Superior temporal gyrus (tissue), 1 donor: ENCODE results near the gene PPEF2.

Experiments used
- DNase-seq: peaks from one replicate; pipeline ENCODE4 v3.0.0-alpha.2; 2016; ENCODE audit errors: extremely low spot score

PPEF2 gene

DNA sequence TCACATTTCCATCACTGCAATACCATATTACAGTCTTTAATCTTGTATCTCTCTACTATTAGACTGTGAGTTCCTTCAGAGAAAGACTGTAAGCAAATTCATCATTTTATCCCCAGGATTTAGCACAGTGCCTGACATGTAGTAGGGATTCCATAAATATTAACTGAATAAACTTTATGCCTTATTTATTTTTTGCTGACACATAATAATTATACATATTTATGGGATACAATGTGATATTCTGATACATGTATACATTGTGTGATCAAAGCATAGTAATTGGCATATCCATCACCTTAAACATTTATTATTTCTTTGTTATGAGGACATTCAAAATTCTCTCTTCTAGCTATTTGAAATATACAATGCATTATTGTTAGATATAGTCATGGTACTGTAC lies 3.7 kb downstream of the PPEF2 start:
- no peak for DNase-seq

DNA sequence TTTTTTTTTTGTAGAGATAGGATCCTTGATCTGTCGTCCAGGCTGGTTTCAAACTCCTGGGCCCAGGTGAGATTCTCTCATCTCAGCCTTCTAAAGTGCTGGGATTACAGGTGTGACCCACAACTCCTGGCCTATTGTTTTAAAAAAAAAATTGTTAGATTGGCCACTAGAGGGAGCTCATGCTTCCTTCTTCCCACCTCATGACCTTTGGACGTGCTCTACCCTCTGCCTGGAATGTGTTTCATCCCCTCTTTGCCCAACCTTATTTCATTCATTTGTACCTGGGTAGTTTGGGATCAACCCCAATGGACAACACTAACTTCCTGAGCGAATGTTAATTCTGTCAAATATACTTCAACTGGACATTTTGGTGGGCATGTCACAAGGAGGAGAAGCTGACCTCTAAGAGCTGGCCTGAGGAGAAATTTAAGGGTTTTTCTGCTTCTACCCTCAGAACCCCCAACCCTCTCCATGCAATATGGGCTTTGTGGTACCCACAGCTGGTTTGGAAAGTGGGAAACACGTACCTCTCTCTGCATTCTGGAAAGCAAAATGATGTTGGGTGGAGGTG lies 6.4 kb downstream of the PPEF2 start:
- peak; percentile 30 for DNase-seq

DNA sequence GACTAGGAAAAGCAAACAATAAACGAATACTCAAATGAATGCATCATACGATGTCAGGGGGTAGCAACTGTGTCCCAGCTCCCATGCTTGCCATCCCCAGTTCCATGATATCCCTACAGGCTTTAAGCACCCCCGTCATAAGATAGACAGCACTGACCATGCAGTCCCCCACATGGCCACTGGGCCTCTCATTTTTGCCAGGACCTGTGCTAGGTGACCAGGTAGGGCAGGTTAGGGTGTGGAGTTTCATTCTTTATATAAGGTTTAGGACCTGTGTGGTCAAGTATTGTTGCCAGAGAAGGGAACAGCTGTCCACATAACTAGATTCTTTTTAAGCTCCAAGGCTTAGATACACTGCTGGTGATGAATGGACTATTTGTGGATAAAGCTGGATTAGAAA lies 9.7 kb downstream of the PPEF2 start:
- no peak for DNase-seq

DNA sequence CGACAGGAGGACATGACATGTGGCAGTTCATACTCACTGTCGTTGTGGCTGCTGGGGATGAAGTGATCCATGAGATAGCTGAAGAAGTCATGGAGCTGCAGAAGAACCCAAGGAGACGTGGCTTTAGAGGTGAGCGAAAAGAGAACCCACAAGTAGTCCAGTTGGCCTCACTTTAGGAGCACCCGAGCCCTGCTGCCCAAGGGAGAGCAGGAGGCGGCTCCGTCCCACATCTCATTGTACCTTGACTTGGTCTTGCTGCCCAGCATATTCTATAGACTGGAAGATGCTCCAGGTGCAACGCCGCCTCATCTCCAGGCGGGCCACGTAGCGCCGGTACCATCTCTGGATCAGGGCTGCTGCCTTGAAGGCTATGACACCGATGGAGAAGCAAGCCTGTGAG lies 10.6 kb downstream of the PPEF2 start:
- no peak for DNase-seq

DNA sequence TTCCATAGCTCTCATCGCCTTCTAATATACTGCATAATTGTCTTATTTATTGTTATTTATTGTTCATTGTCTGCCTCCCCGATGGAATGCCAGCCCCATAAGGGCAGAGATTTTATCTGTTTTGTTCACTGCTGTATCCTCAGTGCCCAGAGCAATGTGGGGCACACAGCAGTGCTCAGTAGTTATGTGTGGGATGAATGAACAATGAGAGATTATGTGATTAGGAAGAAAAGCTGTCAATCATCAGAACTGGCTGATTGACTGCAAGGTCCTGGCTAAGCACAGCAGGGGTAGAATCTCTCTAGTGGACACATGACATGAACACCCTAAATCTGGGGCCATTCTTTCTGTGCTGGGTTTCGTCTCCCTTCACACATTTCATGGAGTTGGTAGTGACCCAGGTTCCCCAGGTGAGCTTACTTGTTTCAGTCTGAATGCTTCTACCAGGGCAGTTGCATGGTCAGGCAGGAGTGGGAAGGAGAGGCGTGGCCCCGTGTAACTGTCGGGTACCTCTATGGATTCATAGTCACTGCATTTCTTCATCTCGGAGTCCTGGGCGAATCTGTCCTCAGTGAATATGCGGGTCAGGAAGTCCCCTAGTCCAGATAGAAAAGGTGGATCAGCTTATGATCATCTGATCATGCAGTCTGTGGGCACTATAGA lies 12.6 kb downstream of the PPEF2 start:
- DNase-seq, result no peak

DNA sequence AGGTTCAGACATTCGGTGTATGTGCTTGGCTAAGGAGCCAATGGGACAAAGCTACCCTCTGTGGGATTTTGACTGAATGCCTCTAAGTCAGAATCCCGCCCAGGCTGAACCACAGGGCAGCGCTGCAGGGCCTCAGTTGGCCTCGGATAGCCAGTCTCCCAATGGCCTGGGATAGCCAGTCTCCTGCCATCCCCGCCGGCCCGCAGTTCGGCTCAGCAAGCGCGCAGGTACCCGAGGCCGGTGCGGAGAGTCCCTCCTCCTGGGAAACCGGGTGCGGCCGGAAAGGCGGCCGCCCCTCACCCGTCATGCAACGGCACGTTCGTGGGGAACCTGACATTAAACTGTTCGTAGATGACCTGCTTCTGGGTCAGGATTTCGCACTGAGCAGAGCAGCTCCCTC lies 16.1 kb downstream of the PPEF2 start:
- DNase-seq, result no peak

DNA sequence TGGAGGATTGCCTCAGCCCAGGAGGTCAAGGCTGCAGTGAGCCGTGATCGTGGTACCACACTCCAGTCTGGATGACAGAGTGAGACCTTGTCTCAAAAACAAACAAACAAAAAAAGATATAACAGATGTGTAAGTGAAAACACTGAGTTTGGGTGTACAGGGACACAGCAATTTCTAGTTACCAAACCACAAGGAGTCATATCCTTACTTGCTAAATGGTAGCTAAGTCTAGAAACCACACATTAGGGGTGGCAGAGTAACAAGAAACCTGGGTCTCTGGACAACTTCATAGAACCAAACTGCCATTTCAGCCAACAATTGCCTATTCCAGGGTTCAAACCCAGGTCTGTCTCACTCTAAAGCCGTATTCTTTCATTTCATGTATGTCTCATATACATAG lies 20.8 kb downstream of the PPEF2 start:
- DNase-seq, result no peak

DNA sequence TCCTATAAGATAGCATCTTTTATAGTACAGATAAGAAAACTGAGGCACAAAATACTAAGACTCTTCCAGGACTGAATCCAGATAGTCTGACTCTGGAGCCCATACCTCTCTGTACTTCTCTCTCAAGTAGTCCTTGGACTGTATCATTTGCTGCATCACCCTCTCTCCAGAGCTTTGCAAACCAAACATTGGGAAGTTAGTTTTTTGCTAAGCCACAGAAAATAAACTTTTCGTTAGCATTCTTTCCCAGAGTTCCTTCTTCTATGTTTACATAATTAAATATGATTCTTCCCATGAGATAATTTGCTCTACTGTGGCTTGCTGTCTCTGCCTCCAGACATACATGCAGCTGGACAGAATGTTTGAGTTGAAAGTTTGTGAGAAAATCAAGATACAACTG lies 22.0 kb downstream of the PPEF2 start:
- DNase-seq, result no peak

DNA sequence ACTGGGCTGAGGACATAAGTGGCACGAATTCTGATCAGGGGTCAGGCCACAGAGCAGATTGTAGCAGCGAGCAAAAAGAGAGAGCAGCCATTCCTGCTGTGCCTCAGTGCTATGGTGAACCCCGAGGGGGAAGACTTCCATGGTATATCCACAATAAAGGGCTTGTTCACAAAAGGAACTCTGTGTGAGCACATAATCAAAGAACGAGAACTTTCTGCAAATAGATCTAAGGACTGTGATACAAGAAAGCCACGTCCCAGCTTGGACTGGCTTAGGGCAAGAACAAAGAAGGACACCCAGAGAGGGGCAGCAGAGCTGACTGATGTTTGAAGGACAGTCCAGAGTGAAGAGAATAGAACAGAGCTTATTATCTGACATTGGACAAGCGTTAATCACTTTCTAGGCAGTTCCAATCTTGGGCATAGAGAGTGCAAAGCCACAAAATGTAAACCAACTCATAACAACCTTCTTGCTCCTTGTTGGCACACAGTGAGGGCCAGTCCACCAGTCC lies 24.0 kb downstream of the PPEF2 start:
- DNase-seq, result no peak

DNA sequence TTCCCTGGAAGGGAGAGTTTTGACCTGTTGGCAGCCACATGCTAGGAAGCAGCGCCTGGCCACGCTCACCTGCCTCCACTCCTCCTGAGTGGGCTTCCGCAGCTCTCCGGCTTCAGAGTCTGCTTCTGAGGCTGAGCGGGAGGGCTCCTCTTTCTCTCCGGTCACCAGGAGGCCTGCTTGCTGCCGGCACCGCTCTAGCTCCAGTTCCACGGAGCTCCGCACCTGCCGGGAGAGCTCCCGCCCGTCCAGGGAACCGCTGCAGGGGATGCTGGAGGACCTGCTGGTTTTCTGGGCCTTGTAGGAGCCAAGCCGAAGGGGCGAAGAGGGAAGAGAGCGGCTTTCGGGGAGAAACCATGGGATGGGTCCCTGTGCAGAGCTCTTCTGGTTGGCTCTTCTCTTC lies 26.0 kb downstream of the PPEF2 start:
- DNase-seq, result no peak

DNA sequence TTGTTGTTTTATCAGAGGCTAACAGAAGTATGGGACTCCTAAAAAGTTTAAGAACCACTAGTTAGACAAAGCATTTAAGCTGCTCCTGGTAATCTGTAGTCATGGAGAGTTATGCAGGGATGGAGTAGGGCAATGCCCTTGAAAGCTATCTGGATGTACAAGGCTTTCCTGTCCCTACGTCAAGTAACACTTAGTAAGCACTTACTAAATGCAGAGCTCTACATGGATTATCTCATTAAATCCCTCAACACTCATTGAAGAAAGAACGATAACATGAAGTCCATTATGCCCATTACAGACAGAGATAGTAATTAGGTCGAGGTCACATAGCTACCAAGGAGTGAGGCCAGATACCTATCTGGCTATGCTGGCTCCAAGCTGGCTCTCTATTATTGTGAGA lies 33.2 kb downstream of the PPEF2 start:
- DNase-seq, result no peak

DNA sequence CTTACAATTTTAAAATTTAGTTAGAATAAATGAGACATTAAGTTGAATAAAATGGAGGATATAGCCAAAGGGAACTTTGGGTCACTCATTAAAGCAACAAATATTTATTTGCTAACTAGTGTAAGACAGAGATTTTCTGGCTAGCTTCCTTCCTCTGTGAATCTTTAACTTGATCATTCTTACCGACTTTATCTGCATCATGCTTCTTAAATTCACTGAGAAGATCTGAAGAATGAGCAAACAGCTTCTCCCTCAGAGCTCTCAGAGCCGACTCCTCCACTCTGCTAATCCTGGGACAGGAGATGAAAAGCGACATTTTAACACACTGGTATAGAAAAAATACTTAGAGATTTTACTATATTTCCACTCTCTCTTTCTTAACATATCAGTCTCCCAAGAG lies 35.1 kb downstream of the PPEF2 start:
- no peak for DNase-seq

DNA sequence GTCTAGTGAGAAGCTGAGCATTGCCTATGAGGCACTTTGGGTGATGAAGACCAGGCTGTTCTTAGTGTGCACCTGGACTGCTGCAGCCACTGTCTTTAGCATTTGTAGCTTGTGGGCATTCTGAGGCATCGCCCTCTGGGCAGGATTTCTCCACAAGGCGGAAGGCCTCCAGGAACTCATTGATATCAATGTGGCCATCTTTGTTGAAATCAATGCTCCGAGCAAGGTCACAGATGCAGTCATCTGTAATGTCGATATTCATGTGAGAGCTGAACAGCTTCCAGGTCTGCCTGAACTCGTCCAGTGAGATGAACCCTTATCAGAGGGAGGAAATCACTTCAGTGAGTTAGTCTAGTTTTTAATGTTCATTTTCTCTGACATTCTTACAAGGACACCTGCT lies 41.6 kb downstream of the PPEF2 start:
- DNase-seq, result no peak

DNA sequence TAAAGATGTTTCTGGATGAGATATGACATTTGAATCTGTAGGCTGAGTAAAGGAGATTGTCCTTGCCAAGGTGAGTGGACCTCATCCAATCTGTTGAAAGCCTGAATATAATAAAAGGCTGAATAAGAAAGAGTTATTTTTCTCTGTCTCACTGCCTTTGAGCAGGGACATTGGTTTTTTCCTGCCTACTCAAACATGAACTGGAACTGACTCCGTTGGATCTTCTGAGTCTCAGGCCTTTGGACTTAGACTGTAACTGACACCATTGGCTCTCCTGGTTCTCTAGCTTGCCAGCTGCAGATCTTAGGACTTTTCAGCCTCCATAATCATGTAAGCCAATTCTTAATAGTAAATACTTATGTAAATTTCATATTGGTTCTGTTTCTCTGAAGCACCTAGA lies 43.5 kb downstream of the PPEF2 start:
- DNase-seq, result no peak

DNA sequence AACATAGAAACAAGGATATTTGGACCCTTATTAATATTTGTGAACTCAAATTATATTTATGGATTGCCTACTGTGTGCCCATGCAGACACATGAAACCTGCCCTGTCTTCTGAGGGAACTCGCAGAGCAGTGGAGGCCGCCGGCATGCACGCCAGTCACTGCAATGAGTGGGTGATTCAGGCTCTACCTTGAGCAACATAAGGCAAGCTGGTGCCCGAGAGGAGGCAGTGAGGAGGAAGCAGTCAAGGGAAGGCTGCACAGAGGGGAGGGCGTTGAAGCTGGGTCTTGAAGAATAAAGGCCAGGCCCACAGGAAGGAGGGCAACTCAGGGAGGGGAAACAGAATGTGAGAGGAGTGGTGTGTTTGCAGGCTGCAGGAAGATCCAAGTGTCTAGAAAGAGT lies 52.8 kb downstream of the PPEF2 start:
- no peak for DNase-seq

DNA sequence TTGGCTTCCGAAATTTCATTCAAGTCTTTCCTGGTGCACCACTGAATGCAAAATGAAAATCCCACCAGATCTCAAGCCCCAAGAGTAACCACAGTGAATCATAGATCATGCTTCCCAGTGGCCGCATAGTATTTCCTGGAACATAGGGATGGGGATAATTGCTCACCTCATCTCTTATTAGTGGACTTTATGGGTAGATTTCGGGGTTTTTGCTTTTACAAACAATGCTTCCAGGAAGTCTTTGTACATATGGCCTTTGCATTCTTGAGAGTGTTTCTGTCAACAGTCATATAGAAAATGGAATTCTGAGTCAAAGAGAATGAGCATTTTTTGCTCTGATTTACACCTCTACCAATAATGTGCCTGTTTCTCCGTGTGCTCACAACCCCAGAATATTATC lies 53.4 kb downstream of the PPEF2 start:
- DNase-seq, result no peak

DNA sequence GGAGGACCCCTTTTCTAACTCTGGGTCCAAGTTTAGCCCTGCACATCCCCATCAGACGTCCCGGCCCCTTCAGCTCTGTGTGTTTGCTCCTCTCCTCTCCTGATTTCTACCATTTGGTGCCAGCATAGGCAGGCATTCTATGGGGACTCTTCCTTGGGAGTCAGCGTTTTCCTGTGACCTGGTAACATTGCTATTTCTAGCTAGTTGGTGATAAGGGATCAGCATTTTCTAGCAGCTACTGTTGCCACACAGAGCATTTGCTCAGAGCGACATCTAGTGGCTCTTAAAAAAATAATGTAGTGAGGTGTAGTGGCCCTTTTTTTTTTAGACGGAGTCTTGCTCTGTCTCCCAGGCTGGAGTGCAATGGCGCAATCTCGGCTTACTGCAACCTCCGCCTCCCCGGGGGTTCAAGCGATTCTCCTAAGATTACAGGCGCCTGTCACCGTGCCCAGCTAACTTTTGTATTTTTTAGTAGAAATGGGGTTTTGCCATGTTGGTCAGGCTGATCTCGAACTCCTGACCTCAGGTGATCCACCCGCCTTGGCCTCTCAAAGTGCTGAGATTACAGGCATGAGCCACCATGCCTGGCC lies 54.0 kb downstream of the PPEF2 start:
- DNase-seq, result peak; percentile 82

DNA sequence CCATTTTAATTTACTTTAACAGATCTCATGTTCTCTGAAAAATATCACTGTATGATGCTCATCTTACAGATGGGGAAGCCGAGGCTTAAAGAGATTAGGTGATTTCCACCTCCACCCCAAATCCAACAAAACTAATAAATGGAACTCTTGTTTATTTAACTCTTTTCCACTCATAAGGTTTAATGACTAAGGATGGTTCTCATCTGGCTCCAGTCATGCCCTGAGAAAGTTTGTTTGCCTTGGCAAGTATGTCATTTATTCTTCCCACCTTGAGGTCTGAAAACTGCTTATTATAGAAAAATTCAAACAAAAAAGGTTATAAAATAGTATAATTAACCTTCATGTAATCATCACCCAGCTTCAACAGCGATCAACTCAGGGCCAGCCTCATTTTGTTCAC lies 56.3 kb downstream of the PPEF2 start:
- DNase-seq, result no peak

DNA sequence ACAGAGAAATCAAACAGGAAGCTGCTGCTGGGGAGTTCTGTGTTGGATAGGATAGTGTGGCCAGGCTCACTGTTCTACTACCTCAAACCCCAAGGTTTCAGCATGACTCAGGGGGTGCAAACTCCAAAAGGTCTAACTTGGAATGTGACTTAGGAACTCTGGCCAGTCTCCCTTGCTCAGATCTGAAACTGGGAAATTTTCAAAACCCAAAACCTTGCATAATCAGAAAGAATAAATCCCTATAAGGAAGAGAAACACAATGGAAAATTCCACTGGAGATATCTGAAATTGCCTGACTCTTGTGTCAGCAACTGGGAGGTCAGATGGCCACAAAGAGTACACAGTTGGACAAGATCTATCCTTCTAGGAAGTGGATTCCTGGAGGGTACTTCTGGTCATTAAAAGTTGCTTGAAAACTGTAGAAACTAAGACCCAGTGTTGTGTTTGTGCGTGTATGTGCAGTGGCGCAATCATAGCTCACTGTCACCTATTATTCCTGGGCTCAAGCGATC lies 58.0 kb downstream of the PPEF2 start:
- no peak for DNase-seq

DNA sequence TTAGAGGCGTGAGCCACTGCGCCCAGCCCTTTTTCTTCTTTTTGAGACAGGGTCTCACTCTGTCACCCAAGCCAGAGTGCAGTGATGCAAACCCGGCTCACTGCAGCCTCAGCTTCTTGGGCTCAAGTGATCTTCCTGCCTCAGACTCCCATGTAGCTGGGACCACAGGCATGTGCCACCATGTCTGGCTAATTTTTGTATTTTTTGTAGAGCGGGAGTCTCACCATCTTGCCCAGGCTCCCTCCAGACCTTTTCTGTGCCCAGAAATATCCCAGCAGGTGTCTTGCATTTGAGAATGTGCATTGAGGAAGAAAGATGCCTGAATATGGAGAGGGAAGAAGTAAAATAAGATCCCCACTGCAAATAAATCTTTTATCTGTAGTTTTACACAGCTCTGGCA lies 58.7 kb downstream of the PPEF2 start:
- DNase-seq, result no peak

DNA sequence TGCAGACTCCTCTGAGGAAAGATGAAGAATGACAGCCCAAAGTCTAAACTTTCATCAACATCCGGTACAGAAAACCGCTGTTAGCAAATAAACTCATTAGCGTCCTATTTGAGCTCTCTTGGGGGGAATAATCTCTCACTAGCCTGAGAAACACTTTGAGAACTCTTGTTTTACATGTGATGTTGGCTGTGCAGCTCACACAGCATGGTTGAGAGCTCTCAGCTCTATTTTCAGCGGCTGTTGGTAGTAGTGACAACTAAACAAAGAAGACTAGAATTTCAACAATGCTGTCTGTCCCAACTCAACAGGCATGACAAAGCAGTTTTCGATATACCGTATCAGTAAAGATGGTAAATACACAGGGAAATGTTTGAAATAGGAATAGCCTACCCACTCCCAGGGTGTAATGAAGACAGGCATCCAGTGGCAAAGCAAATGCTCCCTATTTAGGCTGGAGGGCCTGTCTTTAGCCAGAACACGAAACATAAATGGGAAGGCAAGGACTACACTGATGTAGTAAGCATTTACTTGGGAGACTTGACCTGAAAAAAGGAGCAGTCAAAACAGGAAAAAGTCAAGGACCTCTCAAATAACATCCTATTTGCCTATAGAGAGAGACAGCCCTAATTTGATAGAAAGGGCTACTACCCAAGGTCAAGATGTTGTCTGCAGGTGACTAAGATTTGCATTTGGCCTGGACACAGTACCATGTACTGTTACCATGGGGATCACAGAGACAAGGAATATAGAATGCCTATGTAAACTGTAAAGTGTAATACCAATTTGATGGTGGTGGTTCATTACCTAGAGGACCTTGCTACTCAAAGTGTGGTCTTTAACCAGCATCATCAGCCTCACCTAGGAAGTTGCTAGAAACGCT lies 60.4 kb downstream of the PPEF2 start:
- DNase-seq, result peak; percentile 33

DNA sequence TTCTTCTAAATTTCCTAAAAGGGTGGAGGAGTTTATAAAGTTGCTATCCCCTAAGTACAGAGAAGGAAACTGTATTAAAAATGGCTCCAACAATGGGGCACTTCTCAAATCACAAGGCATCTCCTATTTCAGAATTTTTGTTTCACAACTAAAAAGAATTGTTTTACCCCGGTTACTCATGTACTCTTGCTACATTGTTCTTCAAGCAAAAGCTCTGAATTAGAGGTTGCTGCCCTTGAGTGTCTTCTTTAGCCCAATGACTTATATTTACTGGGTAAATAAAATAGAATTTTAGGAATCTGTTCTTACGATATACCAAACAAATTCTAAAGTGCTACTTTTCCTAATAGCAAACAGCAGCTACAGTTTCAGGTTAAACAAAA lies 67.5 kb downstream of the PPEF2 start:
- DNase-seq, result no peak
